Measurements from ENCODE around the gene MEGF11.

MEGF11 gene

GRCh38 chr15:66035901-66036300, 217.6 kb downstream of the MEGF11 start:
- no peaks in the 10 kb centered on the region for H3K4me1 Mint-ChIP-seq
- H3K27me3 Mint-ChIP-seq: peaks cover 60% of the 10 kb centered on the region
- ATAC-seq (replicated peaks; ENCODE audit: extremely low read depth, poor library complexity, severe bottlenecking): no peak

GRCh38 chr15:66033143-66033542, 220.4 kb downstream of the MEGF11 start:
- DNase-seq (ENCODE audit: low spot score in 2 of 2): no peak
- Mint-ChIP-seq H3K4me1 (no peaks in the 10 kb centered on the region), H3K27ac (ENCODE audit: low read depth) (no peak overlapping the region), H3K27me3 (peaks cover 65% of the 10 kb centered on the region), H3K4me3 (no peak overlapping the region), H3K36me3 (ENCODE audit: insufficient read depth) (no peaks in the 10 kb centered on the region), H3K9me3 (peaks cover 6% of the 10 kb centered on the region)
- ATAC-seq (replicated peaks; ENCODE audit: extremely low read depth, poor library complexity, severe bottlenecking): no peak

More at GRCh38 chr15:66035901-66036300, 217.6 kb downstream of the MEGF11 start:
- no peaks in the 10 kb centered on the region for H3K36me3 Mint-ChIP-seq (ENCODE audit: insufficient read depth)
- no peak overlapping the region for H3K4me3 Mint-ChIP-seq
- H3K27ac Mint-ChIP-seq (ENCODE audit: low read depth): no peak overlapping the region
- H3K9me3 Mint-ChIP-seq: peaks cover 6% of the 10 kb centered on the region
- no peak for DNase-seq (ENCODE audit: low spot score in 2 of 2)

- DNase-seq (ENCODE audit: low spot score in 2 of 2) (no peak), ATAC-seq (replicated peaks; ENCODE audit: extremely low read depth, poor library complexity, severe bottlenecking) (no peak)
- no peaks in the 10 kb centered on the region for H3K4me1 Mint-ChIP-seq
- H3K27me3 Mint-ChIP-seq: peaks cover 65% of the 10 kb centered on the region
- peaks cover 6% of the 10 kb centered on the region for H3K9me3 Mint-ChIP-seq
- no peaks in the 10 kb centered on the region for H3K36me3 Mint-ChIP-seq (ENCODE audit: insufficient read depth)
- H3K27ac Mint-ChIP-seq (ENCODE audit: low read depth): no peak overlapping the region
- H3K4me3 Mint-ChIP-seq: no peak overlapping the region
Measured at GRCh38 chr15:66032006-66032405, 221.5 kb downstream of the MEGF11 start.

GRCh38 chr15:66030650-66031049, 222.9 kb downstream of the MEGF11 start:
- Mint-ChIP-seq H3K9me3 (peaks cover 6% of the 10 kb centered on the region), H3K4me1 (no peaks in the 10 kb centered on the region), H3K36me3 (ENCODE audit: insufficient read depth) (no peaks in the 10 kb centered on the region), H3K27me3 (peaks cover 59% of the 10 kb centered on the region), H3K27ac (ENCODE audit: low read depth) (no peak overlapping the region), H3K4me3 (no peak overlapping the region)
- no peak for DNase-seq (ENCODE audit: low spot score in 2 of 2)
- no peak for ATAC-seq (replicated peaks; ENCODE audit: extremely low read depth, poor library complexity, severe bottlenecking)

- H3K27me3 Mint-ChIP-seq: peaks cover 69% of the 10 kb centered on the region
- no peak for DNase-seq (ENCODE audit: low spot score in 2 of 2)
- H3K4me1 Mint-ChIP-seq: no peaks in the 10 kb centered on the region
- no peaks in the 10 kb centered on the region for H3K36me3 Mint-ChIP-seq (ENCODE audit: insufficient read depth)
- no peak for ATAC-seq (replicated peaks; ENCODE audit: extremely low read depth, poor library complexity, severe bottlenecking)
- peaks cover 6% of the 10 kb centered on the region for H3K9me3 Mint-ChIP-seq
- no peak overlapping the region for H3K27ac Mint-ChIP-seq (ENCODE audit: low read depth)
- no peak overlapping the region for H3K4me3 Mint-ChIP-seq
Measured at GRCh38 chr15:66029650-66030049, 223.9 kb downstream of the MEGF11 start.

- peaks cover 2% of the 10 kb centered on the region for H3K9me3 Mint-ChIP-seq
- no peak for DNase-seq (ENCODE audit: low spot score in 2 of 2)
- ATAC-seq (replicated peaks; ENCODE audit: extremely low read depth, poor library complexity, severe bottlenecking): no peak
- no peak overlapping the region for H3K4me3 Mint-ChIP-seq
- no peaks in the 10 kb centered on the region for H3K4me1 Mint-ChIP-seq
- H3K36me3 Mint-ChIP-seq (ENCODE audit: insufficient read depth): no peaks in the 10 kb centered on the region
- H3K27ac Mint-ChIP-seq (ENCODE audit: low read depth): no peak overlapping the region
- peaks cover 76% of the 10 kb centered on the region for H3K27me3 Mint-ChIP-seq
Measured at GRCh38 chr15:66027268-66027805, 226.2 kb downstream of the MEGF11 start.

- no peak for ATAC-seq (replicated peaks; ENCODE audit: extremely low read depth, poor library complexity, severe bottlenecking)
- peaks cover 81% of the 10 kb centered on the region for H3K27me3 Mint-ChIP-seq
- H3K4me1 Mint-ChIP-seq: no peaks in the 10 kb centered on the region
- no peak for DNase-seq (ENCODE audit: low spot score in 2 of 2)
- no peaks in the 10 kb centered on the region for H3K9me3 Mint-ChIP-seq
- H3K36me3 Mint-ChIP-seq (ENCODE audit: insufficient read depth): no peaks in the 10 kb centered on the region
- H3K27ac Mint-ChIP-seq (ENCODE audit: low read depth): no peak overlapping the region
- H3K4me3 Mint-ChIP-seq: no peak overlapping the region
Measured at GRCh38 chr15:66025972-66026371, 227.6 kb downstream of the MEGF11 start.

GRCh38 chr15:66025015-66025452, 228.5 kb downstream of the MEGF11 start:
- Mint-ChIP-seq H3K4me3 (no peak overlapping the region), H3K9me3 (no peaks in the 10 kb centered on the region), H3K36me3 (ENCODE audit: insufficient read depth) (no peaks in the 10 kb centered on the region), H3K4me1 (no peaks in the 10 kb centered on the region), H3K27ac (ENCODE audit: low read depth) (no peak overlapping the region), H3K27me3 (peaks cover 77% of the 10 kb centered on the region)
- ATAC-seq (replicated peaks; ENCODE audit: extremely low read depth, poor library complexity, severe bottlenecking) (no peak), DNase-seq (ENCODE audit: low spot score in 2 of 2) (no peak)

GRCh38 chr15:66024116-66024515, 229.4 kb downstream of the MEGF11 start:
- ATAC-seq (replicated peaks; ENCODE audit: extremely low read depth, poor library complexity, severe bottlenecking) (no peak), DNase-seq (ENCODE audit: low spot score in 2 of 2) (no peak)
- Mint-ChIP-seq H3K4me1 (no peaks in the 10 kb centered on the region), H3K4me3 (no peak overlapping the region), H3K9me3 (no peaks in the 10 kb centered on the region), H3K36me3 (ENCODE audit: insufficient read depth) (no peaks in the 10 kb centered on the region), H3K27me3 (peaks cover 77% of the 10 kb centered on the region), H3K27ac (ENCODE audit: low read depth) (no peak overlapping the region)

- Mint-ChIP-seq H3K27me3 (peaks cover 77% of the 10 kb centered on the region), H3K9me3 (no peaks in the 10 kb centered on the region), H3K4me3 (no peak overlapping the region), H3K27ac (ENCODE audit: low read depth) (no peak overlapping the region), H3K36me3 (ENCODE audit: insufficient read depth) (no peaks in the 10 kb centered on the region), H3K4me1 (no peaks in the 10 kb centered on the region)
- DNase-seq (ENCODE audit: low spot score in 2 of 2) (no peak), ATAC-seq (replicated peaks; ENCODE audit: extremely low read depth, poor library complexity, severe bottlenecking) (no peak)
Measured at GRCh38 chr15:66023311-66023972, 230.1 kb downstream of the MEGF11 start.

- Mint-ChIP-seq H3K36me3 (ENCODE audit: insufficient read depth) (no peaks in the 10 kb centered on the region), H3K9me3 (no peaks in the 10 kb centered on the region), H3K4me3 (no peak overlapping the region), H3K27ac (ENCODE audit: low read depth) (no peak overlapping the region), H3K4me1 (no peaks in the 10 kb centered on the region), H3K27me3 (peaks cover 77% of the 10 kb centered on the region)
- ATAC-seq (replicated peaks; ENCODE audit: extremely low read depth, poor library complexity, severe bottlenecking) (no peak), DNase-seq (ENCODE audit: low spot score in 2 of 2) (no peak)
Measured at GRCh38 chr15:66022163-66022525, 231.4 kb downstream of the MEGF11 start.

- no peaks in the 10 kb centered on the region for H3K9me3 Mint-ChIP-seq
- ATAC-seq (replicated peaks; ENCODE audit: extremely low read depth, poor library complexity, severe bottlenecking) (no peak), DNase-seq (ENCODE audit: low spot score in 2 of 2) (no peak)
- H3K27me3 Mint-ChIP-seq: peaks cover 78% of the 10 kb centered on the region
- no peak overlapping the region for H3K4me3 Mint-ChIP-seq
- no peak overlapping the region for H3K27ac Mint-ChIP-seq (ENCODE audit: low read depth)
- no peaks in the 10 kb centered on the region for H3K4me1 Mint-ChIP-seq
- H3K36me3 Mint-ChIP-seq (ENCODE audit: insufficient read depth): no peaks in the 10 kb centered on the region
Measured at GRCh38 chr15:66021496-66022162, 231.9 kb downstream of the MEGF11 start.

- DNase-seq (ENCODE audit: low spot score in 2 of 2): no peak
- Mint-ChIP-seq H3K4me1 (no peaks in the 10 kb centered on the region), H3K27ac (ENCODE audit: low read depth) (no peak overlapping the region), H3K27me3 (peaks cover 78% of the 10 kb centered on the region), H3K36me3 (ENCODE audit: insufficient read depth) (no peaks in the 10 kb centered on the region), H3K9me3 (peaks cover 5% of the 10 kb centered on the region), H3K4me3 (no peak overlapping the region)
- ATAC-seq (replicated peaks; ENCODE audit: extremely low read depth, poor library complexity, severe bottlenecking): no peak
Measured at GRCh38 chr15:66019826-66020398, 233.6 kb downstream of the MEGF11 start.
